GM21526 (cell line): ENCODE measurements around the gene SHC2.

Experiments
- ATAC-seq: cut with Tn5 transposase; IDR thresholded peaks from one replicate; pipeline ENCODE4 v1.9.1; 2021; ENCODE audit warnings: moderate library complexity; ENCODE audit not compliant: unreplicated experiment, low FRiP score

SHC2 gene

GRCh38 chr19:376111-376470, 84.7 kb downstream of the SHC2 start:
- no peak for ATAC-seq

GRCh38 chr19:375395-376110, 85.3 kb downstream of the SHC2 start:
- ATAC-seq, result no peak

GRCh38 chr19:374886-375235, 86.0 kb downstream of the SHC2 start:
- no peak for ATAC-seq

- no peak for ATAC-seq
These were observed 86.5 kb downstream of the SHC2 start for GRCh38 chr19:374183-374885.

GRCh38 chr19:373391-374182, 87.2 kb downstream of the SHC2 start:
- ATAC-seq, result no peak

GRCh38 chr19:372306-372890, 88.4 kb downstream of the SHC2 start:
- ATAC-seq, result no peak

- no peak for ATAC-seq
These were observed 89.2 kb downstream of the SHC2 start for GRCh38 chr19:371501-372168.

- no peak for ATAC-seq
These were observed 90.0 kb downstream of the SHC2 start for GRCh38 chr19:370641-371330.

- no peak for ATAC-seq
These were observed 91.0 kb downstream of the SHC2 start for GRCh38 chr19:369876-370275.

GRCh38 chr19:369256-369655, 91.6 kb downstream of the SHC2 start:
- ATAC-seq, result no peak

GRCh38 chr19:368630-369024, 92.2 kb downstream of the SHC2 start:
- no peak for ATAC-seq

- no peak for ATAC-seq
These were observed 92.7 kb downstream of the SHC2 start for GRCh38 chr19:367963-368629.

GRCh38 chr19:367561-367960, 93.3 kb downstream of the SHC2 start:
- no peak for ATAC-seq

GRCh38 chr19:366951-367350, 93.9 kb downstream of the SHC2 start:
- no peak for ATAC-seq
